22Rv1 (cell line): ENCODE data around the gene BEST2.

Experiments
- H3K27ac ChIP-seq: fragments of 450-650 bp; 2 replicates; pipeline ENCODE4 v1.5.1; 2017
- ZFX ChIP-seq: fragments of 450-650 bp; IDR thresholded peaks from 2 replicates; pipeline ENCODE4 v1.6.1; 2017; ENCODE audit warnings: antibody characterized with exemption, borderline replicate concordance
- TF ChIP-seq, protein P1 (sequence below): fragments of 450-650 bp; IDR thresholded peaks from 2 replicates; pipeline ENCODE4 v1.5.1; 2017; ENCODE audit warnings: mild to moderate bottlenecking

Gene BEST2

DNA sequence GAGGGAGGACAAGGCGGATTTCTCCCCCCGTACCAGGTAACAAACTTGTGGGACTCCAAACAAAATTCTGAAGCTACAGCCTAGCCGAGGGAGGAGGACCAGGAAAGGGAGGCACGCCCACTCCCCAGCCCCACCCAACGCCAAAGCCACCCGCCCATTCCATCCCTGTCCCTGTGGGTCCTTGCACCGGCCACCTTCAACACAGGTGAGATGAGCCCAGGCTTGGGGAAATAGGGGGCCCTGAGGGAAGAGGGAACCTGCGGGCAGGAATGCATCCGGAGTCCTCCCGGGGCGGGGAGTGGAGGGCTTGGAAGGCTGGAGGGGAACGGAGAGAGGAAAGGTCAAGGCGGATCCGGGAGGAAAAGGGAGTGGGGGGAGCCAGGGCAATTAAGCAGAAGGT lies at the start of gene BEST2:
TSS of gene BEST2 (plus strand) at position 157 of the 400 bp plus-strand sequence. CDS start 802 bp downstream, outside the sequence.
- H3K27ac ChIP-seq = no peak within 1 kb of the TSS
- no peak for TF ChIP-seq ZFX
- TF ChIP-seq, protein P1, sequence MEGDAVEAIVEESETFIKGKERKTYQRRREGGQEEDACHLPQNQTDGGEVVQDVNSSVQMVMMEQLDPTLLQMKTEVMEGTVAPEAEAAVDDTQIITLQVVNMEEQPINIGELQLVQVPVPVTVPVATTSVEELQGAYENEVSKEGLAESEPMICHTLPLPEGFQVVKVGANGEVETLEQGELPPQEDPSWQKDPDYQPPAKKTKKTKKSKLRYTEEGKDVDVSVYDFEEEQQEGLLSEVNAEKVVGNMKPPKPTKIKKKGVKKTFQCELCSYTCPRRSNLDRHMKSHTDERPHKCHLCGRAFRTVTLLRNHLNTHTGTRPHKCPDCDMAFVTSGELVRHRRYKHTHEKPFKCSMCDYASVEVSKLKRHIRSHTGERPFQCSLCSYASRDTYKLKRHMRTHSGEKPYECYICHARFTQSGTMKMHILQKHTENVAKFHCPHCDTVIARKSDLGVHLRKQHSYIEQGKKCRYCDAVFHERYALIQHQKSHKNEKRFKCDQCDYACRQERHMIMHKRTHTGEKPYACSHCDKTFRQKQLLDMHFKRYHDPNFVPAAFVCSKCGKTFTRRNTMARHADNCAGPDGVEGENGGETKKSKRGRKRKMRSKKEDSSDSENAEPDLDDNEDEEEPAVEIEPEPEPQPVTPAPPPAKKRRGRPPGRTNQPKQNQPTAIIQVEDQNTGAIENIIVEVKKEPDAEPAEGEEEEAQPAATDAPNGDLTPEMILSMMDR = no peak

GRCh38 chr19:12703046-12703445 lies 48.5 kb upstream of the BEST2 start:
- H3K27ac ChIP-seq = no peak overlapping the region
- no peak for TF ChIP-seq ZFX
- TF ChIP-seq, protein P1 = no peak

- no peak overlapping the region for H3K27ac ChIP-seq
- no peak for TF ChIP-seq ZFX
- TF ChIP-seq, protein P1 = no peak
These were observed 46.4 kb upstream of the BEST2 start for GRCh38 chr19:12705169-12705568.

GRCh38 chr19:12705654-12706331 lies 45.8 kb upstream of the BEST2 start:
- no peak overlapping the region for H3K27ac ChIP-seq
- TF ChIP-seq, protein P1 = no peak
- TF ChIP-seq ZFX = no peak

DNA sequence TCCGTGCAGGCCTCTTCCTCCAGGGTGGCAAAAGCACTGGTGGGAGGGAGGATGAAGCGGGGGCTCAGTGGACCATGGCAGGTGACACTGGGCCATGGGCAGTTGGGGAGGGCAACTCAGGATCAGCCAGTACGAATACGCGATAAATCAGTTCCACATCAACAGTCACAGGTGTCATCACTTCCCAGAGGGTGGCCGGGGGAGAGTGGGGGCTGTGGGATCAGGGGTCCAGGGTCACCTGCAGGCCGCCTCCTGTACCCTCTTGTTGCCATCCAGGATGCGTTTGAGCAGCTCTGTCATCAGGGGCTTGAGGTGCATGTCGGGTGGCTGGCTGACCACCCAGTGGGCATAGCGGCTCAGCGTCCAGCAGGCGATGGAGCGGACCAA lies 45.3 kb upstream of the BEST2 start:
- TF ChIP-seq ZFX = no peak
- TF ChIP-seq, protein P1 = no peak
- no peak overlapping the region for H3K27ac ChIP-seq

- no peak for TF ChIP-seq ZFX
- TF ChIP-seq, protein P1 = no peak
- H3K27ac ChIP-seq = no peak overlapping the region
These were observed 43.0 kb upstream of the BEST2 start for GRCh38 chr19:12708641-12709040.

GRCh38 chr19:12711187-12711586 lies 40.4 kb upstream of the BEST2 start:
- no peak for TF ChIP-seq ZFX
- TF ChIP-seq, protein P1 = no peak
- H3K27ac ChIP-seq = no peak overlapping the region
